ENCODE results near the gene CNN3.

Gene CNN3

GRCh38 chr1:94901841-94902240 is 25.1 kb downstream of the CNN3 start:
- H3K4me3 ChIP-seq (ENCODE audit: control insufficient read depth in 1 of 7, extremely low read depth in 1 of 7, insufficient read depth in 4 of 7, low read depth in 2 of 7, low read length in 6 of 7) = no peak overlapping the region
- no peaks in the 10 kb centered on the region for H3K9me3 ChIP-seq (ENCODE audit: control extremely low read depth in 1 of 5, control insufficient read depth in 4 of 5, insufficient read depth in 2 of 5, low read depth in 1 of 5, low read length in 4 of 5)
- DNase-seq = no peak
- H3K36me3 ChIP-seq (ENCODE audit: control insufficient read depth in 4 of 4, insufficient read depth in 4 of 4, low read length in 3 of 4) = peaks cover 2 to 15% (median 3%) of the 10 kb centered on the region in 4 experiments
- ChIA-PET CTCF (interaction anchor here (1.0 to 1.8 kb wide), 3 partner anchors 18 to 157 kb away, joined by 3 to 4 read pairs (median 3); no protein-coding TSS in a partner anchor), POLR2A (no interaction called here)
- 100% methylated on average over 2 of the region's 4 CpGs for WGBS (ENCODE audit: insufficient coverage)
- H3K27ac ChIP-seq (ENCODE audit: insufficient read depth in 1 of 2, low read depth in 1 of 2, low read length in 2 of 2, poor library complexity in 1 of 2, severe bottlenecking in 2 of 2) = no peak overlapping the region
- H3K27me3 ChIP-seq (replicated peaks in 2 of 5; ENCODE audit: control insufficient read depth in 4 of 5, insufficient read depth in 5 of 5, low read length in 4 of 5) = no peaks in the 10 kb centered on the region
- no peaks in the 10 kb centered on the region for H3K4me1 ChIP-seq (ENCODE audit: control extremely low read depth in 1 of 4, control insufficient read depth in 4 of 4, insufficient read depth in 4 of 4, low read length in 3 of 4)

- WGBS (ENCODE audit: insufficient coverage) = no CpG with 5 or more reads among the region's 1 CpG
- DNase-seq = no peak
- CTCF ChIA-PET = no interaction called here
Observed at GRCh38 chr1:94899756-94900155, 27.2 kb downstream of the CNN3 start.

DNA sequence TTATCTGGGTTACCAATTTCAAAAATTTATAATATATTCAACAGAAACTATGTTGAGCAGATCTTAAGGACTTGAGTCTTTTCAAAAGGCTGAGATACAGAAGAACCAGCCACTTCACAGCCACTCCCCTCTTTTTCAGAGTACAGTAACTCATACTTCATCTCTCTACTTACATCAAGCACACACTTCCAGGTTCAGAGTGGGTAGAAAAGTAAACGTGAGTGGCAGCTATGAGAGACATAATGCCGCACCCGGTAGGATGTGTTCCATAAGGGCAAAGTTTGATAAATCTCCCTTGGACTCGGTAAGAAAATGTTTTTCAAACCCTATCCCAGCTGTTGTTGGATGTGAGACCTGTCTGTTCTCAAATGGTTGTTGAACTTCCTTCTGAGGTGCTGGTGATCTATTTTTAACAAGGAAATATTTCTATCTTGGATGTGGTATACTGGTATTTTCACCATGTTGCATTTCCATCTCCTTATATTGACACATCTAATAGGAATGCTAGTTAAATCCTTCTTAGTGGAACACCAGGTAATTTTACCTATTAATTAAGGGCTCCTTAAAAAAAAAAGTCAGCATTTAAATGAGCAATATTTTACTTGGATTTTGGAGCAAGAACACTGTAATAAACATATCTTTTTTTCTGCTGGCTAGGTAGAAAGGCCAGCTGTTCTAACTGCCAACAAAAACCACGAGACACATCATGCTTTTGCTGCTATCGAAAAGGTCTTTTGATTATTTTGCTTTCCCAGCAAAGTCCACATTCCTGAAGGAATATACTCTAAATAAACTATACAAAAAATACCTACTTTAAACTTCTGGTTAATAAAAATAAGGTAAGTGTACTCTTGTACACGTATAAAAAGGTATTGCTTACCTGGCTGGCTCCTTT is 28.2 kb downstream of the CNN3 start:
- Histone ChIP-seq H3K36me3 (ENCODE audit: control insufficient read depth in 4 of 4, insufficient read depth in 4 of 4, low read length in 3 of 4) (peaks cover 2 to 20% (median 5%) of the 10 kb centered on the region in 4 experiments), H3K9me3 (ENCODE audit: control extremely low read depth in 1 of 5, control insufficient read depth in 4 of 5, insufficient read depth in 2 of 5, low read depth in 1 of 5, low read length in 4 of 5) (no peaks in the 10 kb centered on the region), H3K4me3 (ENCODE audit: control insufficient read depth in 1 of 7, extremely low read depth in 1 of 7, insufficient read depth in 4 of 7, low read depth in 2 of 7, low read length in 6 of 7) (no peak overlapping the region), H3K4me1 (ENCODE audit: control extremely low read depth in 1 of 4, control insufficient read depth in 4 of 4, insufficient read depth in 4 of 4, low read length in 3 of 4) (no peaks in the 10 kb centered on the region), H3K27me3 (replicated peaks in 2 of 5; ENCODE audit: control insufficient read depth in 4 of 5, insufficient read depth in 5 of 5, low read length in 4 of 5) (no peaks in the 10 kb centered on the region), H3K27ac (ENCODE audit: insufficient read depth in 1 of 2, low read depth in 1 of 2, low read length in 2 of 2, poor library complexity in 1 of 2, severe bottlenecking in 2 of 2) (no peak overlapping the region)
- WGBS (ENCODE audit: insufficient coverage) = 100% methylated on average over 6 of the region's 7 CpGs
- DNase-seq = no peak
- CTCF ChIA-PET = interaction anchor here (1.0 to 1.6 kb wide), 5 partner anchors 11 to 44 kb away, joined by 3 to 4 read pairs (median 3); no protein-coding TSS in a partner anchor
- POLR2A ChIA-PET = interaction anchor here (0.6 kb wide), 1 partner anchor 288 kb away, joined by 9 read pairs; no protein-coding TSS in a partner anchor

More at GRCh38 chr1:94899756-94900155, 27.2 kb downstream of the CNN3 start:
- Histone ChIP-seq H3K27me3 (replicated peaks in 2 of 5; ENCODE audit: control insufficient read depth in 4 of 5, insufficient read depth in 5 of 5, low read length in 4 of 5) (no peaks in the 10 kb centered on the region), H3K27ac (ENCODE audit: insufficient read depth in 1 of 2, low read depth in 1 of 2, low read length in 2 of 2, poor library complexity in 1 of 2, severe bottlenecking in 2 of 2) (no peak overlapping the region), H3K9me3 (ENCODE audit: control extremely low read depth in 1 of 5, control insufficient read depth in 4 of 5, insufficient read depth in 2 of 5, low read depth in 1 of 5, low read length in 4 of 5) (no peaks in the 10 kb centered on the region), H3K36me3 (ENCODE audit: control insufficient read depth in 4 of 4, insufficient read depth in 4 of 4, low read length in 3 of 4) (peaks cover 2 to 20% (median 5%) of the 10 kb centered on the region in 4 experiments), H3K4me3 (ENCODE audit: control insufficient read depth in 1 of 7, extremely low read depth in 1 of 7, insufficient read depth in 4 of 7, low read depth in 2 of 7, low read length in 6 of 7) (no peak overlapping the region), H3K4me1 (ENCODE audit: control extremely low read depth in 1 of 4, control insufficient read depth in 4 of 4, insufficient read depth in 4 of 4, low read length in 3 of 4) (no peaks in the 10 kb centered on the region)
- POLR2A ChIA-PET = no interaction called here

- H3K27ac ChIP-seq (ENCODE audit: insufficient read depth in 1 of 2, low read depth in 1 of 2, low read length in 2 of 2, poor library complexity in 1 of 2, severe bottlenecking in 2 of 2) = no peak overlapping the region
- CTCF ChIA-PET = no interaction called here
- H3K27me3 ChIP-seq (replicated peaks in 2 of 5; ENCODE audit: control insufficient read depth in 4 of 5, insufficient read depth in 5 of 5, low read length in 4 of 5) = no peaks in the 10 kb centered on the region
- no peak overlapping the region for H3K4me3 ChIP-seq (ENCODE audit: control insufficient read depth in 1 of 7, extremely low read depth in 1 of 7, insufficient read depth in 4 of 7, low read depth in 2 of 7, low read length in 6 of 7)
- H3K36me3 ChIP-seq (ENCODE audit: control insufficient read depth in 4 of 4, insufficient read depth in 4 of 4, low read length in 3 of 4) = peaks cover 0 to 7% (median 4%) of the 10 kb centered on the region in 4 experiments
- no peak for DNase-seq
- POLR2A ChIA-PET = no interaction called here
- no CpG with 5 or more reads among the region's 1 CpG for WGBS (ENCODE audit: insufficient coverage)
- H3K9me3 ChIP-seq (ENCODE audit: control extremely low read depth in 1 of 5, control insufficient read depth in 4 of 5, insufficient read depth in 2 of 5, low read depth in 1 of 5, low read length in 4 of 5) = no peaks in the 10 kb centered on the region
- no peaks in the 10 kb centered on the region for H3K4me1 ChIP-seq (ENCODE audit: control extremely low read depth in 1 of 4, control insufficient read depth in 4 of 4, insufficient read depth in 4 of 4, low read length in 3 of 4)
Observed at GRCh38 chr1:94895518-94895917, 31.4 kb downstream of the CNN3 start.

DNA sequence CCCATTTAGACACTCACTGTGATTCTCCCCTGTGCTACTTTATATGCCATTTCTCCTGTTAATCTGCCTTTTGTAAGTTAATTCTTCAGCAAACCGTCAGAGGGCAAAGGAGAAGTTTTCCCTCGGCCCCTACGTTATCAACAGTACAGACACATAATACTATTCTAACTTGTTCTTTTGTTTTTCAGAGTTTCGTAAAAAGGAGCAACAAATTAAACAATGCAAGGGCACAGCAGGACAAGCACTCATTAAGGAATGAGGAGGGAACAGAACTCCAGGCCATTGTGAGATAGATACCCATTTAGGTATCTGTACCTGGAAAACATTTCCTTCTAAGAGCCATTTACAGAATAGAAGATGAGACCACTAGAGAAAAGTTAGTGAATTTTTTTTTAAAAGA is 32.3 kb downstream of the CNN3 start:
- CTCF ChIA-PET = no interaction called here
- peaks cover 0 to 7% (median 4%) of the 10 kb centered on the region in 4 experiments for H3K36me3 ChIP-seq (ENCODE audit: control insufficient read depth in 4 of 4, insufficient read depth in 4 of 4, low read length in 3 of 4)
- POLR2A ChIA-PET = no interaction called here
- no peak overlapping the region for H3K27ac ChIP-seq (ENCODE audit: insufficient read depth in 1 of 2, low read depth in 1 of 2, low read length in 2 of 2, poor library complexity in 1 of 2, severe bottlenecking in 2 of 2)
- H3K4me3 ChIP-seq (ENCODE audit: control insufficient read depth in 1 of 7, extremely low read depth in 1 of 7, insufficient read depth in 4 of 7, low read depth in 2 of 7, low read length in 6 of 7) = no peak overlapping the region
- no peaks in the 10 kb centered on the region for H3K9me3 ChIP-seq (ENCODE audit: control extremely low read depth in 1 of 5, control insufficient read depth in 4 of 5, insufficient read depth in 2 of 5, low read depth in 1 of 5, low read length in 4 of 5)
- H3K4me1 ChIP-seq (ENCODE audit: control extremely low read depth in 1 of 4, control insufficient read depth in 4 of 4, insufficient read depth in 4 of 4, low read length in 3 of 4) = no peaks in the 10 kb centered on the region
- DNase-seq = no peak
- WGBS (ENCODE audit: insufficient coverage) = 100% methylated on average over 1 of the region's 4 CpGs
- H3K27me3 ChIP-seq (replicated peaks in 2 of 5; ENCODE audit: control insufficient read depth in 4 of 5, insufficient read depth in 5 of 5, low read length in 4 of 5) = no peaks in the 10 kb centered on the region

DNA sequence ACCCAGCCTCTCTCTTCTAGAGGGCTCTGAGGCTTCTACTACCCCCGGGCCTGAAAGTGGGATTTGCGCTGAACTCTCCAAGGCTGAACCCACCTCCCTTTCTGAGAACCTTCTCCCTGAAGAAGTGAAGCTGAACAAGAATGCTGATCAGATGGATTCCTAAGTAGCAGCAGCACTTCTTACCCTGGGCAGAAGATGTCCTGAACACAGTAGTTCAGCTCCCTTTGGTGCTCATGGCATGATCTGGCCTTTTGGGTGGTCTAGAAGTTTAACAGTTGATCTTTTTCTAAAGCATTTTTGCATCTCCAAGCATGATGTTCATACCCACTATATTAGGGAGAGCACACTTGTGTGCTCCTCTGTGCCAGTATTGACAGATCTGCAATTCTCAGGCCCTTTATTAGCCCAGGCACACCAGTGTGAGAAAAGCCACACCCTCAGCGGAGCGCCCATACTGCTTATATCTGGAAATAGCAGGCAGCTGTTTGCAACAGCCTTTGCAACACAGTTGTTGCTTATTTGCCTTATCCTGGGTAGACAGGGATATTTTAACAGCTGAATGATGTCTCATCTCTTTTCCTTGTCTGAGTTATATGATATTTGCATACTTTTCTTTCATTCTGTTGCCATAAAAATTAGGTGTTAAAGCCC is 34.2 kb downstream of the CNN3 start:
- Histone ChIP-seq H3K9me3 (ENCODE audit: control extremely low read depth in 1 of 5, control insufficient read depth in 4 of 5, insufficient read depth in 2 of 5, low read depth in 1 of 5, low read length in 4 of 5) (no peaks in the 10 kb centered on the region), H3K27ac (ENCODE audit: insufficient read depth in 1 of 2, low read depth in 1 of 2, low read length in 2 of 2, poor library complexity in 1 of 2, severe bottlenecking in 2 of 2) (no peak overlapping the region), H3K36me3 (ENCODE audit: control insufficient read depth in 4 of 4, insufficient read depth in 4 of 4, low read length in 3 of 4) (peaks cover 0 to 7% (median 3%) of the 10 kb centered on the region in 4 experiments), H3K27me3 (replicated peaks in 2 of 5; ENCODE audit: control insufficient read depth in 4 of 5, insufficient read depth in 5 of 5, low read length in 4 of 5) (no peaks in the 10 kb centered on the region), H3K4me3 (ENCODE audit: control insufficient read depth in 1 of 7, extremely low read depth in 1 of 7, insufficient read depth in 4 of 7, low read depth in 2 of 7, low read length in 6 of 7) (no peak overlapping the region), H3K4me1 (ENCODE audit: control extremely low read depth in 1 of 4, control insufficient read depth in 4 of 4, insufficient read depth in 4 of 4, low read length in 3 of 4) (no peaks in the 10 kb centered on the region)
- peak in 1 of 3 donors; percentile 44 for DNase-seq
- ChIA-PET POLR2A (interaction anchor here (0.5 to 0.9 kb wide), 3 partner anchors 13 to 70 kb away, joined by 4 to 5 read pairs (median 5); no protein-coding TSS in a partner anchor), CTCF (interaction anchor here (0.8 to 1.4 kb wide), 3 partner anchors 9 to 149 kb away, joined by 3 to 4 read pairs (median 3); no protein-coding TSS in a partner anchor)
- 100% methylated on average over 4 of the region's 4 CpGs for WGBS (ENCODE audit: insufficient coverage)

Data from common myeloid progenitor, CD34-positive (primary cell).